Erythroblast (primary cell): ENCODE data around the gene QARS1.

Experiments used
- GATA1 ChIP-seq: IDR thresholded peaks from 2 replicates; pipeline ENCODE4 v1.6.1; 2011; ENCODE audit warnings: low read depth, mild to moderate bottlenecking, control low read depth, low read length, moderate library complexity
- POLR2A ChIP-seq: IDR thresholded peaks from 2 replicates; pipeline ENCODE4 v1.6.1; 2011; ENCODE audit warnings: mild to moderate bottlenecking, low read length

DNA sequence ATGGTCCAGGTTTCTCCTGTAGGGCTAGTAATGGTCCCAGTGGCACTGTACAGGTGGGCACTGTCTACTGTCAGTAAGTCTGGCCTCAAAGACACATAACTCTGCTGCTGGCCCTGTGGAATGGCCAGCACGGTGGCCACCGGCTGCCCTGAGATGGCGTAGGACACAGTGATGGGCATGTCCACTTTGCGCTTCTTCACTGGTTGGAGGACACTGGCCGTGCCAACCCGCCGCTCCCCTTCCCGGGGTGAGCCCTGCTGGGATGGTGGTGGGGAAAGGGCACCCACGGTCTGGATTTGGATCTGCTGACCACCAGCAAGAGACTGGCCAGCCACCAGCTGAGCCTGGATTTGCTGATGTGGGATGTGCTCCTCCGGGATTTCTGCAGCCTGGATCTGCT, 47.3 kb downstream of the QARS1 start:
- no peak for TF ChIP-seq POLR2A
- TF ChIP-seq GATA1 = no peak
